ENCODE measurements around the gene ADORA2B. TPM values are rescaled to one million over a fixed set of nuclear protein-coding genes. Genes with fewer than 3 reads are reported as not detected.
A peak's percentile ranks its signal among the peaks of the same experiment; 100 is the strongest.

The ADORA2B gene
- total and polyA plus RNA-seq, 9 donors, result 0.06 to 1.0 (median 0.28) TPM; not detected in 3

DNA sequence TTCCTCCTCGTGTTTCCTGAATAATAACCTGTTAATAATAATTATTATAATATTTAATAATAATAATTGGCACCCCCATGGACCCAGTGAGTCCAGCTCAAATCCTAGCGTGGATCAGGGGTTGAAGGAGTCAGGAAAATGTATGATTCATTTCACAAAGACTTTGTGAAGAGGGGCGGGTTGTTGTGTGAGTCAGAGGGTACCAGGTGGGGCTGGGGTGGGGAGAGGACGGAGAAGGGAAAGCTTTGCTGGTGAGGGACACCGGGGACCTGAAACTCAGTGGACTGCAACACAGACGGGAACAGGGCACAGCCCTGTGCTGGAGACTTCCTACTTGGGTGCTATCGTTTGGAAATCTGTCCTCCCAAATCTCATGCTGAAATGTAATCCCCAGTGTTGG, 3.1 kb upstream of the ADORA2B start:
- Histone ChIP-seq H3K36me3 (no peaks in the 10 kb centered on the region), H3K4me1 (ENCODE audit: insufficient read depth) (peaks cover 2% of the 10 kb centered on the region), H3K27me3 (no peaks in the 10 kb centered on the region), H3K27ac (no peak overlapping the region), H3K4me3 (no peak overlapping the region), H3K9me3 (no peaks in the 10 kb centered on the region)
- intact Hi-C loops (cut with DNase I), result no loop called here
- no peak for DNase-seq
- 86 to 90% (median 88%) methylated on average over 7 of the region's 7 CpGs for WGBS, 3 donors
- no peak for TF ChIP-seq CTCF (IDR thresholded peaks at IDR 0.05)
- TF ChIP-seq EP300 (IDR thresholded peaks at IDR 0.05), result no peak
- TF ChIP-seq POLR2A (IDR thresholded peaks at IDR 0.05), result no peak

DNA sequence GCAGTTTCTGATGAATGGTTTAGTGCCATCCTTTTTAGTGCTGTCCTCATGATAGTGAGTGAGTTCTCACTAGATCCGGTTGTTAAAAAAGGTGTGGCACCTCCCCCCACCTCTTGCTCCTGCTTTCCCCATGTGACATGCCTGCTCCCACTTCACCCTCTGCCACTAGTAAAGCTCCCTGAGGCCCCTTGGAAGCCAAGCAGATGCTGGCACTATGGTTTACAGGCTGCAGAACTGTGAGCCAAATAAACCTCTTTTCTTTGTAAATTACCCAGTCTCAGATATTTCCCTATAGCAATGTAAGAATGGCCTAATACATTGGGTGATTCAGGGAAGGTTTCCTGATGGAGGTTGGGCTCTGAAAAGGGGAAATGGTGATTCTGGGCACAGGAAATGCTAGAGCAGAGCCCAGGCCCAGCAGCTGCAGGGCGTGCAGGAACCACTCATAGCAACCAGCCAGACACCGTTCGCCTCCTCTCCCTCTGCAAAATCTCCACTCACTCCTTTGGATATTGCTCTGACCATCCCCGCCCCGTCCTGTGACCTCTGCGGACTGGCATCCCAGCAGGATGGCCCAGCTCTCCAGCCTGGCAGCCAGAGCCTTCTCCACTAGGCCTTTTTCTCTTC, 2.6 kb upstream of the ADORA2B start:
- no peak for DNase-seq
- H3K9me3 ChIP-seq, result no peaks in the 10 kb centered on the region
- H3K27ac ChIP-seq, result no peak overlapping the region
- H3K4me3 ChIP-seq, result no peak overlapping the region
- 92 to 96% (median 95%) methylated on average over 7 of the region's 7 CpGs for WGBS, 3 donors
- peaks cover 2% of the 10 kb centered on the region for H3K4me1 ChIP-seq (ENCODE audit: insufficient read depth)
- TF ChIP-seq POLR2A (IDR thresholded peaks at IDR 0.05), result no peak
- TF ChIP-seq CTCF (IDR thresholded peaks at IDR 0.05), result no peak
- no peak for TF ChIP-seq EP300 (IDR thresholded peaks at IDR 0.05)
- no peaks in the 10 kb centered on the region for H3K27me3 ChIP-seq
- H3K36me3 ChIP-seq, result no peaks in the 10 kb centered on the region
- intact Hi-C loops (cut with DNase I), result no loop called here

DNA sequence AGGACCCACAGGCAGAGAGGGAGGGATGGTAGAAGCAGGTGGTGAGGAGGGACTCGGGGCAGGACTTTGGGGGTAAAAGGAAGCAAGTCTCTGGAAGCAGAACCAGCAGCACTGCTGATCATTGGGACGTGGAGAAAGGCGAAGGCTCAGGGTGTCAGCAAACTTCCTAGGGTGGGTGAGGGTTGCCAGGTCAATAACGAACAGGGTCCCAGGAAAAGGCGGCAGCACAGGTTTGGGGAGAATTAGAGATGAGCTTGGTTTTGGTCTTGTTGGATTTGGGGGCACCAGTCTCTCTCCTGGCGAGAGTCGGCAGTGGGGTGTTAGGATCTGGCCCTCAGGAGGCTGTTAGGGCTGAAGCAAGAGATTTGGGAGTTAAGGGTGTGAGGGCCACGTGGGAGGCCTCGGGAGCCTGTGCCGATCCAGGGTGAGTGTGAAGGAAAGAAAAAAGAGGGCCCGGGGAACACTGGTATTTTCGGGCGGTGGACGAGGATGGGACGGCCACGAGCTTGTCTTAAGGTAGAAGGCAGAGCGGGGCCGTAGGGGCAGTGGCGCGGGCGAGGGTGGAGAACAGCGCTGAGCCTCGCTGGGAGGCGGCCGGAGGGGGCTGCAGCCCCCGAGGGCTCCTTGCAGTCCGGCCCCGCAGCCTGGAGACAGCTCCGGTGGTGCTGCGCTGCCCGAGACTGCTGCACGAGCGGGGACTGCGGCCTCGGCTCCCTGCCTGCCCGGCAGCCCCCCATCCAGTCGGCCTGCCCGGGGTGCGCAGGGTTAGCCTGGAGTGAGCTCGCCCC, 765 bp upstream of the ADORA2B start:
- Histone ChIP-seq H3K27ac (no peak overlapping the region), H3K27me3 (no peaks in the 10 kb centered on the region), H3K9me3 (no peaks in the 10 kb centered on the region), H3K4me3 (peak overlapping the region; percentile 40), H3K4me1 (ENCODE audit: insufficient read depth) (peaks cover 2% of the 10 kb centered on the region), H3K36me3 (no peaks in the 10 kb centered on the region)
- TF ChIP-seq POLR2A (IDR thresholded peaks at IDR 0.05), result no peak
- TF ChIP-seq CTCF (IDR thresholded peaks at IDR 0.05), result no peak
- no peak for TF ChIP-seq EP300 (IDR thresholded peaks at IDR 0.05)
- DNase-seq, result no peak
- intact Hi-C loops (cut with DNase I), result no loop called here
- WGBS, 3 donors, result 13 to 23% (median 17%) methylated on average over 29 to 40 of the region's 40 CpGs

GRCh38 chr17:15945527-15946191, 729 bp downstream of the ADORA2B start:
- H3K36me3 ChIP-seq, result no peaks in the 10 kb centered on the region
- no peaks in the 10 kb centered on the region for H3K27me3 ChIP-seq
- peaks cover 2% of the 10 kb centered on the region for H3K4me1 ChIP-seq (ENCODE audit: insufficient read depth)
- no peaks in the 10 kb centered on the region for H3K9me3 ChIP-seq
- intact Hi-C loops (cut with DNase I), result no loop called here
- no peak overlapping the region for H3K27ac ChIP-seq
- 2 to 4% (median 3%) methylated on average over 41 to 64 of the region's 64 CpGs for WGBS, 3 donors
- peak in 2 of 5 donors; percentile 26 to 36 for DNase-seq
- no peak for TF ChIP-seq EP300 (IDR thresholded peaks at IDR 0.05)
- no peak for TF ChIP-seq POLR2A (IDR thresholded peaks at IDR 0.05)
- TF ChIP-seq CTCF (IDR thresholded peaks at IDR 0.05), result no peak
- H3K4me3 ChIP-seq, result peak overlapping the region; percentile 40
